Measurements from ENCODE around the gene PRR36. TPM values are rescaled to one million over a fixed set of nuclear protein-coding genes. Genes with fewer than 3 reads are reported as not detected.

PRR36 gene
- total RNA-seq (2022) (10.8 and 11.7 TPM in 2 replicates), Bru-seq, nascent RNA (percentile 40 among the genes with signal in this experiment), BruChase-seq, experiment 1, labeled RNA remaining after a 6-hour chase (percentile 75 among the genes with signal in this experiment), BruChase-seq, experiment 2, labeled RNA remaining after a 2-hour chase (percentile 61 among the genes with signal in this experiment)
- long read RNA-seq, partial matches to known transcripts = 2 of 3 reads
- long read RNA-seq, other reads (novel, unspliced or antisense) = 1 of 3 reads

DNA sequence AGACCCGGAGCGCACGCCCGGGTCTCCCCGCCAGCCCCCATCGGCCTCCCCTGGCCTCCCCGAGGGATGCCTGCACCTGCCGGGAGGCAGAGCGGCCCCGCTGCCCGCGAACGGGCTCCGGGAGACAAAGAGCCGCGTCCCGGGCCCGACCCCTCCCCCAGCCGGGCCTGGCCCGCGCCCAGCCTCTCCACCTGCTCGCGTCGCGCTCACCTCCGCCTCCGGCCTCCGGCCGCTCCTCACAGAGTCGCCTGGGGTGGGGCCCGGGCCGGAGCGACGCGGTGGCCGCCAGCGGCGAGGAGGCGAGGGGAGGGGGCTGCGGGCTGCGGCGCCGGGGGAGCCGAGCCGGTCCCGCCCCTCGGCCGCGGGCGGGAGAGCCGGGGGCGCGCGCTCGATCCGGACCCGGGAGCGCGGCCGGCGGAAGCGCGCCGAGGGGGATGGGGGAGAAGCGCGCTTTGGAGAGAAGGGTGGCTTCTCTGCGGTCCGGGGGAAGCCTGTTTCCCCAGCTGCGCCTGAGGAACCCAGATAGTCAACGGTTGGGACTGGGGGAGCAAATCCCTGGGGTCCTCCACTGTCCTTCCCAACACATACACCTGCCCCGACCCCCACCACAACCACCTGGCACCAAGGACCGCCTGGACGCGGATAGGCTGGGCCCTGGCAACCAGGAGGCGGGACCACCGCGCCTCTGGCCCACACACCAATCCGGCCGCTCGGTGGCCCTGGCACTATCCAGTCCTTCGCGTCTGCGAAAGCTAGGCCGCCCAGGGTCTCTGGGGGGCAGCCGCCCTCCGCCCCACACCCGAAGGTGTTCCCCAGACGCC, at the start of gene PRR36:
Gene PRR36 (minus strand): TSS at position 315 of the 821 bp plus-strand sequence. CDS start 701 bp downstream, outside the sequence.
- peak within 1 kb of the TSS; percentile 63 for H3K4me3 Mint-ChIP-seq (ENCODE audit: low read depth, unreplicated experiment)
- TF ChIP-seq, protein P1, sequence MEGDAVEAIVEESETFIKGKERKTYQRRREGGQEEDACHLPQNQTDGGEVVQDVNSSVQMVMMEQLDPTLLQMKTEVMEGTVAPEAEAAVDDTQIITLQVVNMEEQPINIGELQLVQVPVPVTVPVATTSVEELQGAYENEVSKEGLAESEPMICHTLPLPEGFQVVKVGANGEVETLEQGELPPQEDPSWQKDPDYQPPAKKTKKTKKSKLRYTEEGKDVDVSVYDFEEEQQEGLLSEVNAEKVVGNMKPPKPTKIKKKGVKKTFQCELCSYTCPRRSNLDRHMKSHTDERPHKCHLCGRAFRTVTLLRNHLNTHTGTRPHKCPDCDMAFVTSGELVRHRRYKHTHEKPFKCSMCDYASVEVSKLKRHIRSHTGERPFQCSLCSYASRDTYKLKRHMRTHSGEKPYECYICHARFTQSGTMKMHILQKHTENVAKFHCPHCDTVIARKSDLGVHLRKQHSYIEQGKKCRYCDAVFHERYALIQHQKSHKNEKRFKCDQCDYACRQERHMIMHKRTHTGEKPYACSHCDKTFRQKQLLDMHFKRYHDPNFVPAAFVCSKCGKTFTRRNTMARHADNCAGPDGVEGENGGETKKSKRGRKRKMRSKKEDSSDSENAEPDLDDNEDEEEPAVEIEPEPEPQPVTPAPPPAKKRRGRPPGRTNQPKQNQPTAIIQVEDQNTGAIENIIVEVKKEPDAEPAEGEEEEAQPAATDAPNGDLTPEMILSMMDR (IDR thresholded peaks at IDR 0.05; ENCODE audit: unreplicated experiment) = no peak
- intact Hi-C loops (cut with micrococcal nuclease; ENCODE audit: unreplicated experiment) = no loop called here
- no peaks in the 10 kb centered on the region for H3K27me3 Mint-ChIP-seq (ENCODE audit: unreplicated experiment)
- peaks cover 10% of the 10 kb centered on the region for H3K4me1 Mint-ChIP-seq (ENCODE audit: low read depth, unreplicated experiment)
- H3K27ac Mint-ChIP-seq (ENCODE audit: unreplicated experiment) = no peak within 1 kb of the TSS
- peak; percentile 76 for DNase-seq
- no TSS peak for BruUV-seq (replicated peaks)
- H3K36me3 Mint-ChIP-seq (ENCODE audit: insufficient read depth, unreplicated experiment) = peaks cover 39% of the 10 kb centered on the region
- CTCF ChIA-PET = no interaction called here
- H3K9me3 Mint-ChIP-seq (ENCODE audit: low read depth, unreplicated experiment) = no peaks in the 10 kb centered on the region

DNA sequence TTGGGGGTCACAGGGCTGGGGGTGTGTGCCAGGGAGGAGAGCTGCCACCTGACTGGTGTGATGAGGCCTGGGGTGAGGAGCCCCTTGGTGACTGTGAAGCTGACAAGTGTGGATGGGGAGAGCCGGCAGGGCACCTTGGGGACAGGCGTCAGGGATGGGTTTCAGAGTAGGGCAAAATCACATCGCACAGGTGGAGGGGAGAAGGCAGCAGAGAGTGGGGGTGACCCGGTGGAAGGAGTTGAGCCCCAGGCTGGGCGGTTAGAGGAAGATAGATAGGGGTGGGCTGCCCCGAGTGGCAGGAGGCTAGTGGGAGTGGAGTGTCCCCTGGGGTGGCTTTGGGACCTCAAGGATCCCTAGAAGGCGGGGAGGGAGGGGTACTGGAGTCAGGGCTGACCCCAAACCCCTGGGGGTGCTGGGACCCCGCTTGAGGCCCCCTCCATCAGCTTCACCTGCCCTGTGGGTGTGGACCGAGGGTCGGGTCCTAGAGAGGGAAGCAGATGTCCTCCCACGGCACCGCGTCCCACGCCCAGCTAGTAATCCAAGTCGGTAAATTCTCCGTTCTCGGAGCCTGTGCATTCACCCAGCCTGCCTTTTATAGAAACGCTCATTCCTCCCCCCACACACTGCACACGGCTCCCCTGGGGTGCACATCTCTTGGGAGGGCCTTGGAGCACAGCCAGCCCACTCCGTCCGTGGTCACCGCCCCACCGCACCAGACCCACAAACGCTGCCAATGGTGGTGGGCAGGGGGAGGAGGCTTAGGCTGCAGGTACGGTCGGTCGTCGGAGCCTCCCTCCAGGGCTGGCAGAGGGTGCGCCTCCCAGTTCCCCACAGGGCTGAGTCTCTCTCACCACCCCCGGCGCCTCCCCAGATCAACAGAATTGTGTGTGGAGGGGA, 49.4 kb upstream of the PRR36 start:
- TF ChIP-seq, protein P1 (IDR thresholded peaks at IDR 0.05; ENCODE audit: unreplicated experiment) = no peak
- H3K27ac Mint-ChIP-seq (ENCODE audit: unreplicated experiment) = no peak overlapping the region
- CTCF ChIA-PET = interaction anchor here (0.7 kb wide), 1 partner anchor 591 kb away, joined by 4 read pairs; no protein-coding TSS in a partner anchor
- no peaks in the 10 kb centered on the region for H3K27me3 Mint-ChIP-seq (ENCODE audit: unreplicated experiment)
- peaks cover 47% of the 10 kb centered on the region for H3K36me3 Mint-ChIP-seq (ENCODE audit: insufficient read depth, unreplicated experiment)
- peaks cover 9% of the 10 kb centered on the region for H3K4me1 Mint-ChIP-seq (ENCODE audit: low read depth, unreplicated experiment)
- no peak for DNase-seq
- peak overlapping the region; percentile 5 for H3K4me3 Mint-ChIP-seq (ENCODE audit: low read depth, unreplicated experiment)
- no TSS peak for BruUV-seq (replicated peaks)
- intact Hi-C loops (cut with micrococcal nuclease; ENCODE audit: unreplicated experiment) = no loop called here
- H3K9me3 Mint-ChIP-seq (ENCODE audit: low read depth, unreplicated experiment) = no peaks in the 10 kb centered on the region

DNA sequence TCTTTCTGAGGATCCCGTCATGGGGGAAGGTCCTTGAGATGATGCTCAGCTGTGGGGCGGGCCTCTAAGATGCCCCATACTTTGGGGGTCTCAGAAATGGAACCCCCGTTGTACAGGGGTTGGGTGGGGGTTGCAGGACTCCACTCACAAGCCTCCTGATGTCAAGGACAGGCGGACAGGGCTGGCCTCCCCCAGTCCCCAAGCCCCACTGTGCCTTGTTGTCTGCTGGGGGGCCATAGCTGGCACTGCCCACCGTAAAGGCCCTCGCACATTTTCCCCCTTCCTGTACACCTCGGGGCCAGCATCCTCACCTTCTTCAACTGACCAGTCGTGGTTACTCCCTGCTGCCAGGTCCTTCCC, 48.6 kb upstream of the PRR36 start:
- Mint-ChIP-seq H3K4me3 (ENCODE audit: low read depth, unreplicated experiment) (peak overlapping the region; percentile 5), H3K9me3 (ENCODE audit: low read depth, unreplicated experiment) (no peaks in the 10 kb centered on the region), H3K36me3 (ENCODE audit: insufficient read depth, unreplicated experiment) (peaks cover 46% of the 10 kb centered on the region), H3K4me1 (ENCODE audit: low read depth, unreplicated experiment) (peaks cover 8% of the 10 kb centered on the region), H3K27ac (ENCODE audit: unreplicated experiment) (no peak overlapping the region), H3K27me3 (ENCODE audit: unreplicated experiment) (no peaks in the 10 kb centered on the region)
- TF ChIP-seq, protein P1 (IDR thresholded peaks at IDR 0.05; ENCODE audit: unreplicated experiment) = no peak
- no TSS peak for BruUV-seq (replicated peaks)
- intact Hi-C loops (cut with micrococcal nuclease; ENCODE audit: unreplicated experiment) = no loop called here
- CTCF ChIA-PET = no interaction called here
- no peak for DNase-seq
